A549 (cell line): ENCODE results near the gene NAT10. TPM values are rescaled to one million over a fixed set of nuclear protein-coding genes. Genes with fewer than 3 reads are reported as not detected.

ENCODE experiments used
- ATAC-seq, 2 experiments: fragments of 200-7000 bp in 1 of 2; fragments of >200 bp in 1 of 2; cut with Nextera tagmentation in 1 of 2; cut with Tn5 transposase in 1 of 2; 3 replicates each; pipeline versions ENCODE4 v1.8.0 to v1.9.1; 2018 to 2020; ENCODE audit warnings: mild to moderate bottlenecking in 1 of 2, moderate library complexity in 1 of 2
- CTCF ChIA-PET: fragments of 300-600 bp; sonication (Branson Sonifier 250); formaldehyde crosslinking; extraction: SDS; loops from one replicate; lab custom pipeline; 2021; ENCODE audit warnings: antibody characterized with exemption, inconsistent platforms; lab: Yijun Ruan, JAX
- POLR2A ChIA-PET: fragments of 350-600 bp; formaldehyde crosslinking; extraction: SDS; loops from one replicate; lab custom pipeline; 2021; ENCODE audit warnings: antibody characterized with exemption, inconsistent platforms; lab: Yijun Ruan, JAX
- DNase-seq, 2 experiments: peaks; one replicate each; pipeline versions ENCODE4 v3.0.0 to v3.0.0-alpha.2; 2011 to 2016; ENCODE audit warnings: low read depth in 1 of 2, low spot score in 1 of 2
- FAIRE-seq: peaks from 2 replicates; lab custom pipeline; 2011; peaks lifted over from hg19 to GRCh38; lab: Jason Lieb, UNC
- H3K27ac ChIP-seq, 2 experiments: fragments of >200 bp; sonication (Bioruptor Twin); formaldehyde crosslinking; 3 replicates each; pipeline ENCODE4 v1.5.1; 2016 to 2017
- H3K4me1 ChIP-seq: fragments of >200 bp; sonication (Bioruptor Twin); formaldehyde crosslinking; 3 replicates; pipeline ENCODE4 v1.6.1; 2016
- H3K4me2 ChIP-seq: fragments of >200 bp; sonication (Bioruptor Twin); formaldehyde crosslinking; 3 replicates; pipeline ENCODE4 v1.6.1; 2016
- H3K4me3 ChIP-seq: fragments of >200 bp; sonication (Bioruptor Twin); formaldehyde crosslinking; 3 replicates; pipeline ENCODE4 v1.5.1; 2016
- H3K9me3 ChIP-seq: fragments of >200 bp; sonication (Bioruptor Twin); formaldehyde crosslinking; 3 replicates; pipeline ENCODE4 v1.6.1; 2016
- ATOH8 ChIP-seq: fragments of 250-450 bp; sonication (Bioruptor Pico); IDR thresholded peaks from 2 replicates; pipeline ENCODE4 v1.5.0; 2020; ENCODE audit warnings: low read depth, mild to moderate bottlenecking, moderate library complexity
- BHLHE40 ChIP-seq: IDR thresholded peaks from 2 replicates; pipeline ENCODE4 v1.6.1; 2012; ENCODE audit warnings: low read depth, low read length, inconsistent platforms
- CHD2 ChIP-seq: fragments of 150-350 bp; IDR thresholded peaks from 2 replicates; pipeline ENCODE4 v1.6.1; 2014; ENCODE audit warnings: low read length; ENCODE audit not compliant: partially characterized antibody
- CTCF ChIP-seq: fragments of >200 bp; sonication (Bioruptor Twin); formaldehyde crosslinking; IDR thresholded peaks from 3 replicates; pipeline ENCODE4 v1.5.1; 2016
- E2F6 ChIP-seq: IDR thresholded peaks from 2 replicates; pipeline ENCODE4 v1.6.1; 2012; ENCODE audit warnings: low read depth, borderline replicate concordance
- EP300 ChIP-seq, 2 experiments: fragments of >200 bp; sonication (Bioruptor Twin); formaldehyde crosslinking; IDR thresholded peaks; 2 replicates in 1 of 2; 3 replicates in 1 of 2; pipeline ENCODE4 v1.6.1; 2016 to 2017
- ESRRA ChIP-seq: fragments of 150-350 bp; IDR thresholded peaks from 2 replicates; pipeline ENCODE4 v1.6.1; 2014; ENCODE audit warnings: mild to moderate bottlenecking, low read length, borderline replicate concordance
- FOSB ChIP-seq: fragments of 250-450 bp; sonication (Bioruptor Pico); IDR thresholded peaks from 2 replicates; pipeline ENCODE4 v1.5.0; 2020; ENCODE audit warnings: mild to moderate bottlenecking, moderate library complexity
- FOSL2 ChIP-seq, 2 experiments: fragments of 450-650 bp in 1 of 2; fragments of >200 bp in 1 of 2; sonication (Bioruptor Twin) in 1 of 2; formaldehyde crosslinking; IDR thresholded peaks; 2 replicates each; pipeline versions ENCODE4 v1.5.0 to v1.6.1; 2016 to 2020; ENCODE audit warnings: mild to moderate bottlenecking in 1 of 2, moderate library complexity in 1 of 2
- HDAC2 ChIP-seq: fragments of 200-600 bp; sonication (generic); IDR thresholded peaks from 2 replicates; pipeline ENCODE4 v1.6.1; 2016
- HEYL ChIP-seq: fragments of 250-450 bp; sonication (Bioruptor Pico); IDR thresholded peaks from 2 replicates; pipeline ENCODE4 v1.8.0; 2021; ENCODE audit warnings: mild to moderate bottlenecking, moderate library complexity
- HMGXB4 ChIP-seq: fragments of 250-450 bp; sonication (Bioruptor Pico); IDR thresholded peaks from 2 replicates; pipeline ENCODE4 v1.5.0; 2021; ENCODE audit warnings: mild to moderate bottlenecking, moderate library complexity, borderline replicate concordance
- HOXA7 ChIP-seq: fragments of 250-450 bp; sonication (Bioruptor Pico); IDR thresholded peaks from 2 replicates; pipeline ENCODE4 v1.5.0; 2020; ENCODE audit warnings: mild to moderate bottlenecking, moderate library complexity
- HOXB5 ChIP-seq: fragments of 250-450 bp; sonication (Bioruptor Pico); IDR thresholded peaks from 2 replicates; pipeline ENCODE4 v1.5.0; 2020; ENCODE audit warnings: mild to moderate bottlenecking, moderate library complexity
- JUN ChIP-seq, 2 experiments: fragments of >200 bp; sonication (Bioruptor Twin); formaldehyde crosslinking; IDR thresholded peaks; 2 replicates in 1 of 2; 3 replicates in 1 of 2; pipeline ENCODE4 v1.6.1; 2016 to 2017
- JUNB ChIP-seq: fragments of >200 bp; sonication (Bioruptor Twin); formaldehyde crosslinking; IDR thresholded peaks from 2 replicates; pipeline ENCODE4 v1.6.1; 2016
- KDM1A ChIP-seq: fragments of 200-600 bp; sonication (generic); IDR thresholded peaks from 2 replicates; pipeline ENCODE4 v1.6.1; 2016; ENCODE audit warnings: low read depth, mild to moderate bottlenecking
- KDM5A ChIP-seq: fragments of 200-600 bp; sonication (generic); IDR thresholded peaks from 2 replicates; pipeline ENCODE4 v1.6.1; 2016; ENCODE audit warnings: antibody characterized with exemption, mild to moderate bottlenecking
- MYC ChIP-seq: IDR thresholded peaks from 2 replicates; pipeline ENCODE4 v1.6.1; 2012; ENCODE audit warnings: mild to moderate bottlenecking, inconsistent platforms, low read length, improper control_type of control experiment, borderline replicate concordance
- NFE2L2 ChIP-seq: fragments of 150-350 bp; conservative IDR thresholded peaks from 2 replicates; pipeline ENCODE4 v1.6.1; 2014; ENCODE audit warnings: low read length
- RAD21 ChIP-seq, 2 experiments: fragments of >200 bp in 1 of 2; sonication (Bioruptor Twin) in 1 of 2; formaldehyde crosslinking in 1 of 2; IDR thresholded peaks in 1 of 2; conservative IDR thresholded peaks in 1 of 2; 2 replicates in 1 of 2; 3 replicates in 1 of 2; pipeline ENCODE4 v1.6.1; 2012 to 2018; ENCODE audit warnings: inconsistent platforms in 1 of 2
- RARB ChIP-seq: fragments of 250-450 bp; sonication (Bioruptor Pico); IDR thresholded peaks from 2 replicates; pipeline ENCODE4 v1.8.0; 2021; ENCODE audit warnings: mild to moderate bottlenecking, moderate library complexity
- RCOR1 ChIP-seq: fragments of 150-350 bp; IDR thresholded peaks from 2 replicates; pipeline ENCODE4 v1.6.1; 2014; ENCODE audit warnings: antibody characterized with exemption, low read length, low read depth
- RFX5 ChIP-seq: fragments of 450-650 bp; IDR thresholded peaks from 2 replicates; pipeline ENCODE4 v1.7.1; 2014; ENCODE audit warnings: antibody characterized with exemption, mild to moderate bottlenecking, moderate library complexity
- RNF2 ChIP-seq: fragments of 200-600 bp; sonication (generic); IDR thresholded peaks from 2 replicates; pipeline ENCODE4 v1.6.1; 2016; ENCODE audit warnings: low read depth, mild to moderate bottlenecking, antibody characterized with exemption, moderate library complexity, borderline replicate concordance
- SMC3 ChIP-seq: fragments of >200 bp; sonication (Bioruptor Twin); formaldehyde crosslinking; IDR thresholded peaks from 3 replicates; pipeline ENCODE4 v1.6.1; 2018; ENCODE audit warnings: inconsistent platforms
- SREBF2 ChIP-seq: fragments of 450-650 bp; IDR thresholded peaks from 2 replicates; pipeline ENCODE4 v1.6.1; 2014; ENCODE audit warnings: mild to moderate bottlenecking, moderate library complexity
- ZC3H11A ChIP-seq: fragments of 450-650 bp; IDR thresholded peaks from 2 replicates; pipeline ENCODE4 v1.6.1; 2014; ENCODE audit warnings: antibody characterized with exemption, mild to moderate bottlenecking
- ZFP36 ChIP-seq: fragments of 450-650 bp; IDR thresholded peaks from 2 replicates; pipeline ENCODE4 v1.6.1; 2014; ENCODE audit warnings: borderline replicate concordance; ENCODE audit not compliant: partially characterized antibody
- WGBS: methylation state at CpG from one replicate; pipeline ENCODE4 v1.1.6; 2017; ENCODE audit errors: missing lambda C conversion rate; 5-methylcytosine and 5-hydroxymethylcytosine counted together
- polyA plus RNA-seq, 4 experiments: library from polyadenylated mRNA; depleted of rRNA in 3 of 4; stranded (reverse); fragments of >200 nt; fragmentation: RNase III in 1 of 4; extraction: RNeasy Plus Mini Kit Qiagen cat#74134 plus additional on column Dnase treatment in 1 of 4; gene quantifications; 2 replicates in 3 of 4; 3 replicates in 1 of 4; pipeline ENCODE4 v1.2.3, GENCODE V29; 2011 to 2017
- TF ChIP-seq, protein P1 (sequence below): IDR thresholded peaks from 2 replicates; pipeline ENCODE4 v1.6.1; 2012
- TF ChIP-seq, protein P2 (sequence below): IDR thresholded peaks from 2 replicates; pipeline ENCODE4 v1.6.1; 2012

Gene NAT10
- polyA plus RNA-seq, 2 of the 4 experiments (the other 2 are of a cell fraction), result 38.6 to 59.3 TPM

GRCh38 chr11:34173050-34173449, 67.6 kb downstream of the NAT10 start (continued):
- TF ChIP-seq, protein P1, sequence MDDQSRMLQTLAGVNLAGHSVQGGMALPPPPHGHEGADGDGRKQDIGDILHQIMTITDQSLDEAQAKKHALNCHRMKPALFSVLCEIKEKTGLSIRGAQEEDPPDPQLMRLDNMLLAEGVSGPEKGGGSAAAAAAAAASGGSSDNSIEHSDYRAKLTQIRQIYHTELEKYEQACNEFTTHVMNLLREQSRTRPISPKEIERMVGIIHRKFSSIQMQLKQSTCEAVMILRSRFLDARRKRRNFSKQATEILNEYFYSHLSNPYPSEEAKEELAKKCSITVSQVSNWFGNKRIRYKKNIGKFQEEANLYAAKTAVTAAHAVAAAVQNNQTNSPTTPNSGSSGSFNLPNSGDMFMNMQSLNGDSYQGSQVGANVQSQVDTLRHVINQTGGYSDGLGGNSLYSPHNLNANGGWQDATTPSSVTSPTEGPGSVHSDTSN, result no peak
- no peak for TF ChIP-seq ZC3H11A
- TF ChIP-seq HOXB5 (CRISPR knock-in tag), result no peak

DNA sequence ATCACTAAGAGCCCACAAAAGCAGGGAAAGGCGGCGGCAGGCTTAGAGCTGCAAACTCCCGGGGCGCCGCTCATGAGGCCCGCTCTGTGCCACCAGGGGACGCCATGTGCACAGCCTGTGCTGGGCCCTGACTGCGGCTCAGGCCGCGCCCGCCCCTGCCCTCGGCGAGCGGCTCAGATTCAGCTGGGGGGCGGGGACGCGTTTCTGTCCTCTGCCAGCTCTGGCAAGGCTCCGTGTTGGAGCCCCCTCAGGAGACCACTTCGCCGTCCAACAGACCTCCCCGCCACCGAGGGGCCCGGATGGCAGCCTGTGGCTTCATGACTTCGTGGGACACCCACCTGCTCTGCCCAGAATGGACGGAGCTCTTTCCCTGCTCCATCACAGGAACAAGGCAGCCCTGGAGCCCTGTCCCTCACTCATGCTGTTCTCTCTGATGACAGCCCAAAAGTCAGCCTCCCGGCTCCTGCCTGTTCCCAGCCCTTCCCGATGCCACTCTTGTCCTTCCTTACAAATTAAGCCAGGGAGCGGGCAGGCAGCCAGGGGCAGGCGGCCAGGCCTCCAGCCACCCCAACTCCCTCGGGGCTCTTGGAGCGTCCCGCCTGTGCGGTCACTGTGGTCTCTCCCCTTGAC, 69.1 kb downstream of the NAT10 start:
- no peak for FAIRE-seq
- ATAC-seq, result peak; percentile 98 to 99
- peak; percentile 75 to 80 for DNase-seq
- Histone ChIP-seq H3K4me1 (peaks cover 25% of the 10 kb centered on the region), H3K27ac (peak overlapping the region; percentile 66 to 82), H3K9me3 (no peaks in the 10 kb centered on the region), H3K4me2 (peak overlapping the region; percentile 96), H3K4me3 (peak overlapping the region; percentile 32)
- ChIA-PET POLR2A (interaction anchor here (0.7 to 2.4 kb wide), 9 partner anchors 19 to 183 kb away, joined by 3 to 40 read pairs (median 7); partner anchors contain the start of gene ABTB2), CTCF (interaction anchor here (0.6 to 8.6 kb wide), 91 partner anchors 9 to 951 kb away, joined by 3 to 170 read pairs (median 5); partner anchors contain the start of gene ABTB2)
- 27% methylated on average over 22 of the region's 33 CpGs for WGBS
- TF ChIP-seq ATOH8 (CRISPR knock-in tag), result no peak
- TF ChIP-seq RAD21 (conservative IDR thresholded peaks at IDR 0.05 in 1 of 2, IDR thresholded peaks at IDR 0.05 in 1 of 2), result peak; percentile 98 to 100
- TF ChIP-seq ZFP36, result no peak
- TF ChIP-seq ESRRA, result no peak
- no peak for TF ChIP-seq HOXA7 (CRISPR knock-in tag)
- no peak for TF ChIP-seq E2F6
- no peak for TF ChIP-seq FOSL2 (IDR thresholded peaks at IDR 0.05)
- TF ChIP-seq FOSL2 (CRISPR knock-in tag; IDR thresholded peaks at IDR 0.05), result peak; percentile 26; the same call in 1 of the 2 replicates
- TF ChIP-seq JUN (IDR thresholded peaks at IDR 0.05), result no peak
- no peak for TF ChIP-seq SREBF2
- TF ChIP-seq RARB (CRISPR knock-in tag), result no peak
- TF ChIP-seq CTCF, result peak; percentile 93
- TF ChIP-seq HEYL (CRISPR knock-in tag), result no peak
- TF ChIP-seq HMGXB4 (CRISPR knock-in tag), result no peak
- peak; percentile 100 for TF ChIP-seq SMC3
- no peak for TF ChIP-seq FOSB (CRISPR knock-in tag)
- TF ChIP-seq HOXB5 (CRISPR knock-in tag), result no peak
- TF ChIP-seq NFE2L2, result no peak
- TF ChIP-seq MYC, result no peak
- no peak for TF ChIP-seq RCOR1
- no peak for TF ChIP-seq HDAC2
- no peak for TF ChIP-seq KDM1A
- TF ChIP-seq RFX5, result no peak
- TF ChIP-seq CHD2, result no peak
- no peak for TF ChIP-seq JUNB
- 0 out of 2 replicates have a peak, but pooled peaks have one; percentile 3 for TF ChIP-seq BHLHE40
- TF ChIP-seq, protein P2, sequence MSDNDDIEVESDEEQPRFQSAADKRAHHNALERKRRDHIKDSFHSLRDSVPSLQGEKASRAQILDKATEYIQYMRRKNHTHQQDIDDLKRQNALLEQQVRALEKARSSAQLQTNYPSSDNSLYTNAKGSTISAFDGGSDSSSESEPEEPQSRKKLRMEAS, result peak; percentile 65; the same call in 1 of the 2 replicates
- peak; percentile 77; the same call in 1 of the 2 replicates for TF ChIP-seq KDM5A
- TF ChIP-seq RNF2, result no peak
- no peak for TF ChIP-seq EP300 (IDR thresholded peaks at IDR 0.05)
